ENCODE results near the gene ZCCHC24. TPM values are rescaled to one million over a fixed set of nuclear protein-coding genes. Genes with fewer than 3 reads are reported as not detected.

ZCCHC24 gene
- total RNA-seq, 1 experiment from 2014 or later: 6.0 TPM

DNA sequence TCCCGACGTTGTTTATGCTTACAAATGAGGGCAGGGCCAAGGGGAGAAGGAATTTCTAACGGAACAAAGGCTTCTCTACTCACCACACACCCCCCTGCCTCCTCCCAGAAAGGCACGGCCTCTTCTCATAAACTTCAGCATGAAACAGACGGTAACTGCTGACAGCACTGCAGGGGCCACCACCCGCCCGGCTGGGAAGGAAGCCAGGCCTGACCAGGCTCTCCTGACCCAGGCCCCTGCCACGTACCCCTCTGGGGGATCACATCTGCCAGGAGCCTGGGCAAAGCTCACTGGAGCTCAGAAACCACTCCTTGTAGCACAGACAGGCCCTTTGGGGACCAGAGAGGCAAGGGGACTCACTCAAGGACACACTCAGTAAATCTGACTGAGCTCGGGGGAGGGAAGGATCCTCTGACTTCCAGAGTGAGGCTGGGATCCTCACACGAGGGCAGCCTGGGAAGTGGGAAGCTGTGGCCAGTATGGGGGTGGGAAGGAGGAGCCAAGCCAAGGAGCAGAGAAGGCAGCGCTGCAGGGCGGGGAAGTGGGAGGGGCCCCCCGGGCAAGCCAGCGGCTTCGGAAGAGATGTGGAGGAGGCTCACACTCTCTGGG lies 46.1 kb downstream of the ZCCHC24 start:
- no peaks in the 10 kb centered on the region for H3K79me2 ChIP-seq (ENCODE audit: low read depth)
- ChIA-PET POLR2A (ENCODE audit: unreplicated experiment) (no interaction called here), CTCF (interaction anchor here (0.6 kb wide), 1 partner anchor 47 kb away, joined by 3 read pairs; the partner anchor contains the start of gene ZCCHC24)
- H3K36me3 ChIP-seq (ENCODE audit: low read depth): no peaks in the 10 kb centered on the region
- H3K4me2 ChIP-seq: no peak overlapping the region
- no peaks in the 10 kb centered on the region for H3K27me3 ChIP-seq (ENCODE audit: insufficient read depth, low read depth)
- H3K27ac ChIP-seq: no peak overlapping the region
- DNase-seq: no peak
- no peak overlapping the region for H3K4me3 ChIP-seq
- intact Hi-C loops (cut with micrococcal nuclease; ENCODE audit: unreplicated experiment): no loop called here
- H3K9me2 ChIP-seq (ENCODE audit: insufficient read depth): no peaks in the 10 kb centered on the region
- no peak for TF ChIP-seq EZH2 (IDR thresholded peaks at IDR 0.05; ENCODE audit: low read depth)
- TF ChIP-seq, protein P1, sequence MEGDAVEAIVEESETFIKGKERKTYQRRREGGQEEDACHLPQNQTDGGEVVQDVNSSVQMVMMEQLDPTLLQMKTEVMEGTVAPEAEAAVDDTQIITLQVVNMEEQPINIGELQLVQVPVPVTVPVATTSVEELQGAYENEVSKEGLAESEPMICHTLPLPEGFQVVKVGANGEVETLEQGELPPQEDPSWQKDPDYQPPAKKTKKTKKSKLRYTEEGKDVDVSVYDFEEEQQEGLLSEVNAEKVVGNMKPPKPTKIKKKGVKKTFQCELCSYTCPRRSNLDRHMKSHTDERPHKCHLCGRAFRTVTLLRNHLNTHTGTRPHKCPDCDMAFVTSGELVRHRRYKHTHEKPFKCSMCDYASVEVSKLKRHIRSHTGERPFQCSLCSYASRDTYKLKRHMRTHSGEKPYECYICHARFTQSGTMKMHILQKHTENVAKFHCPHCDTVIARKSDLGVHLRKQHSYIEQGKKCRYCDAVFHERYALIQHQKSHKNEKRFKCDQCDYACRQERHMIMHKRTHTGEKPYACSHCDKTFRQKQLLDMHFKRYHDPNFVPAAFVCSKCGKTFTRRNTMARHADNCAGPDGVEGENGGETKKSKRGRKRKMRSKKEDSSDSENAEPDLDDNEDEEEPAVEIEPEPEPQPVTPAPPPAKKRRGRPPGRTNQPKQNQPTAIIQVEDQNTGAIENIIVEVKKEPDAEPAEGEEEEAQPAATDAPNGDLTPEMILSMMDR (conservative IDR thresholded peaks at IDR 0.05): no peak
- H3F3A ChIP-seq (ENCODE audit: insufficient read depth, low read depth): no peaks in the 10 kb centered on the region
- no peaks in the 10 kb centered on the region for H4K20me1 ChIP-seq (ENCODE audit: insufficient read depth)
- no peak overlapping the region for H2AFZ ChIP-seq
- H3K4me1 ChIP-seq (replicated peaks; ENCODE audit: insufficient read depth): peaks cover 18% of the 10 kb centered on the region
- H3K9me3 ChIP-seq (ENCODE audit: insufficient read depth, low read depth): no peaks in the 10 kb centered on the region
- BruUV-seq (replicated peaks): no TSS peak

DNA sequence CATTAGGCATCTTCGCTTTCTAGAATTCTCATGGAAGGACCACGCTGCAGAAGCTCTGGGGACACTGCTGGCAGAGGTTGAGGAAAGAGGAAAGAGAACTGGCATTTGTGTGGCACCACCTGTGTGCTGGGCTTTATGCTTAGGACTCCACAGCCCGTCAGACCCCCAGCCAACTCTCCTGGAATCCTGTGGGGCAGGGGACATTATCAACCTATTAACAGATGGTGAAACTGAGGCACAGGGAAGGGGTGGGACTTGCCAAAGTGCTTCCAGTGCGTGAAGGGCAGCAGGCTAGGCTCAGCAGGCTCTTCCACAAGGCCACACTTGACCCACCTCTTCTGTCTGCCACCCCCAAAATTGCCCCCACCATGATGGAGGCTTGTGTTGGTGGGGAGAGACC lies 46.8 kb downstream of the ZCCHC24 start:
- Histone ChIP-seq H3K4me1 (replicated peaks; ENCODE audit: insufficient read depth) (peaks cover 11% of the 10 kb centered on the region), H3K9me3 (ENCODE audit: insufficient read depth, low read depth) (no peaks in the 10 kb centered on the region), H3K4me3 (no peak overlapping the region), H3K36me3 (ENCODE audit: low read depth) (no peaks in the 10 kb centered on the region), H3K4me2 (no peak overlapping the region), H3K9me2 (ENCODE audit: insufficient read depth) (no peaks in the 10 kb centered on the region), H3K27me3 (ENCODE audit: insufficient read depth, low read depth) (no peaks in the 10 kb centered on the region), H4K20me1 (ENCODE audit: insufficient read depth) (no peaks in the 10 kb centered on the region), H3K79me2 (ENCODE audit: low read depth) (no peaks in the 10 kb centered on the region), H3K27ac (no peak overlapping the region), H2AFZ (no peak overlapping the region), H3F3A (ENCODE audit: insufficient read depth, low read depth) (no peaks in the 10 kb centered on the region)
- DNase-seq: no peak
- intact Hi-C loops (cut with micrococcal nuclease; ENCODE audit: unreplicated experiment): no loop called here
- TF ChIP-seq, protein P1 (conservative IDR thresholded peaks at IDR 0.05): no peak
- TF ChIP-seq EZH2 (IDR thresholded peaks at IDR 0.05; ENCODE audit: low read depth): no peak
- BruUV-seq (replicated peaks): no TSS peak
- ChIA-PET CTCF (no interaction called here), POLR2A (ENCODE audit: unreplicated experiment) (no interaction called here)

DNA sequence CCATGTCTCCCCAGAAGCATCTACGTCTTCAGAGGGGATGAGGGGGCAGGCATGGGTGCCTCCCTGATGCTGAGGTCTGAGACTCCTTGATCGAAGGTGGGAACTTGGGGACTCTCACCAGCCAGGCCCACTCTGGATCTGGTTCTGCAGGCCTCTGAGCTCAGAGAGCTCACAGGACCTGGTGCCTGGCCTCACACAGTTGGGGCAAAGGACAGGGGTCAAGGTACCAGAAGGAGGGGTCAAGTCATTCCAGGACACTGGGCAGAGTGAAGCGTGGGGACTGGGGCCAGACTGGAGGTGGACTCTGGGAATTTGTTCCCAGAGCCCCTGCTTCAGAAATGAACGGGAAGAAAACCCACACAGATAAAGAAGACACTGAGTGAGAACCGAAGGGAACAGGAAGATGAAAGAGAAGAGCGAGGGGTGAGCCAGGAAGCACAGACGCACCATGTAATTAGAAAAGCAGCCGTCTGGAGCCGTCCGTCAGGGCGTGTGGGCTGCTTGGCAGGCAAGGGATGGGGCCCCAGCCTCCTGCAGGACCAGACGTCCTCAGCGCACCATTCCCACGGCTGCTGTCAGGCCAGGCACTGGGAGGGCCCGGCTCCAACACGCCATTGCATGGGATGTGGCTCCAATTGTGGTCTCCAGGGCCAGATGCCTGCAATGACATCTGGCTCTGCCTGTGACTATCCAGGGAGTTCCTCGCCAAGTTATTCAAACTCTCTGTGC lies 47.7 kb downstream of the ZCCHC24 start:
- TF ChIP-seq, protein P1 (conservative IDR thresholded peaks at IDR 0.05): no peak
- no peak for TF ChIP-seq EZH2 (IDR thresholded peaks at IDR 0.05; ENCODE audit: low read depth)
- Histone ChIP-seq H3K9me3 (ENCODE audit: insufficient read depth, low read depth) (no peaks in the 10 kb centered on the region), H3K4me3 (no peak overlapping the region), H3F3A (ENCODE audit: insufficient read depth, low read depth) (no peaks in the 10 kb centered on the region), H3K4me2 (no peak overlapping the region), H3K27me3 (ENCODE audit: insufficient read depth, low read depth) (no peaks in the 10 kb centered on the region), H3K36me3 (ENCODE audit: low read depth) (no peaks in the 10 kb centered on the region), H3K9me2 (ENCODE audit: insufficient read depth) (no peaks in the 10 kb centered on the region), H3K27ac (no peak overlapping the region), H2AFZ (no peak overlapping the region), H3K79me2 (ENCODE audit: low read depth) (no peaks in the 10 kb centered on the region), H4K20me1 (ENCODE audit: insufficient read depth) (no peaks in the 10 kb centered on the region), H3K4me1 (replicated peaks; ENCODE audit: insufficient read depth) (peaks cover 2% of the 10 kb centered on the region; the same call in 1 of the 2 replicates)
- DNase-seq: no peak
- POLR2A ChIA-PET (ENCODE audit: unreplicated experiment): no interaction called here
- CTCF ChIA-PET: interaction anchor here (0.6 kb wide), 1 partner anchor 174 kb away, joined by 3 read pairs; no protein-coding TSS in a partner anchor
- BruUV-seq (replicated peaks): no TSS peak
- intact Hi-C loops (cut with micrococcal nuclease; ENCODE audit: unreplicated experiment): no loop called here

All from PC-9 (cell line).